Fibroblast of the conjunctiva (primary cell): ENCODE measurements around the gene KEL.

Experiments
- DNase-seq: peaks from one replicate; pipeline ENCODE4 v3.0.0-alpha.2; 2010; ENCODE audit warnings: low read depth

The KEL gene

DNA sequence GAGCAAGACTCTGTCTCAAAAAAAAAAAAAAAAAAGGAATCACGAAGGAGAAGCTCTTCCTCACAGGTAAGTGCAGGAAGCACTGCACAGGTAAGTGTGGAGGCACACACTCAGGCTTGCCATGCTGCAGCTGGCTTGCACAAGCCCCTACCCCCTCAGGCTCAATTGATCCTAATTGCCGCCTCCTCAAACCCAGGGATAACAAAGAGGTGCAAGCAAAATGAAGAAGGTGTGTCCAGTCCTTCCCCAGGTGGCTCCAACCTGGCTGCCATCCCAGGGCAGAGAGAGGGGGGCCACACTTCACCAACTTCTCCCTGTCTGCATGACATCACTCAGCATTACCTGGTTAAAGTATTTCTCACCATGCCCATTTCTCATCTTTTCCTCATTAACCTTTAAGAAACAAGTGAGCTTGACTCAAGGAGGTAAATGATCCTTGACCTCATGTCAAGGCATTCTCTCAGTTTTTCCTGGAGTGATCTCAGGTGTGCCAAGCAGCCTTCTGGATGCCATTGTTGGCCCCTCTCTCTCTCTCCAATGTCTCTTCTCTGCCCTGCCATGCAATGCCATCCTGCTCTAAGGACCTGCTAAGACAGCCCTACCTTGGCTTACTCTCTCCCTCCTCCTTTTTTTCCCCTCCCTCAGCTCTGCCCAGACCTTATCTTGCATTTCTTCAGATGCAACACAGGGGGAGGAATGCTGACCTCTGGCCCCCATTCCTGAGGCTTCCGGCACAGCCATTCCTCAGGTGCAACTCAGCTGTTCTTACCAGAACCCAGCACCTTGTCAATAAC lies 63.6 kb downstream of the KEL start:
- DNase-seq: no peak

DNA sequence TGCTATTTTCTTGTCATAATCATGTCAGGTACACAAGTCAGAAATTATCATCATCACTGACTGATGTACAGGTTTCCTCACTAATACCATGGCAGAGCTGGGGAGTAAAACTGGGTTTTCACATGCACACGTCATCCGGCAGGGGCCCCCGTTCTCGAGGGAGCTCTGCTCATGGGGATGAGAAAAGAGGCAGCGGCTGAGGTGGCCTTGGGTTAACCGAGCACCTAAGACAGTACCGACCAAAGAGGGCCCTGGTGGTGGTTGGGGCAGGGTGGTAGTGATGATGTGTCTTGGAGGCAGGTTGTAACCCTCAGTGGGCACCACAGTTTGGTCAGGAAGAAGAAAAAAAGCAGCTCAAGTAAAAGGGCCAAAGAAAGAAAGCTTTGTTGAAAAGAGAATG lies 64.5 kb downstream of the KEL start:
- DNase-seq: no peak

DNA sequence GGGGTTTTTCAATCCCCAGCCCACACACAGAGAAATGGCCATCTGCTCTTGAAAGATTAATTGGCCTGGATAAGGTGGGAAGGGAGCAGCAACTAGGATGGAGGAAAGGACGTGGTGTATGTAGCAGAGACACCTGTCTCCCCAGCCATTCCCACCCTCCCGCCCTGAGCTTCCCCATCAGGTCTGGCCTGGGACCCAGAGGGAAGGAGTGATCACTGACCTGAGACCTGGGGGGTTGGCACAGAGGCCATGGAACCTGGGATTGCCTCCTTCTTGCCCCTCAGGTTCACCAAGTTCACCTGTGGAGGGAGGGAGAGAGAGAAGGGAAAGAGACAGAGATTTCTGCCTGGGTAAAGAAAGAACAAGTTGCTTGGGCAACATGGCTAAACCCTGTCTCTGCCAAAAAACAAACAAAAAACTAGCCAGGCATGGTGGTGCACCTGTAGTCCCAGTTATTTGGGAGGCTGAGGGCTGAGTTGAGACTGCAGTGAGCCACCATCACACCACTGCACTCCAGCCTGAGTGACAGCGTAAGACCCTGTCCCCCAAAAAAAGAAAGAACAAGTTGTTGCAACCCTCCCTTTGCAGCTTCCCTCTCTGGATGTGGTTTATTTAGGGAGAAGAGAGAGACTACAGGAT lies 65.3 kb downstream of the KEL start:
- no peak for DNase-seq

DNA sequence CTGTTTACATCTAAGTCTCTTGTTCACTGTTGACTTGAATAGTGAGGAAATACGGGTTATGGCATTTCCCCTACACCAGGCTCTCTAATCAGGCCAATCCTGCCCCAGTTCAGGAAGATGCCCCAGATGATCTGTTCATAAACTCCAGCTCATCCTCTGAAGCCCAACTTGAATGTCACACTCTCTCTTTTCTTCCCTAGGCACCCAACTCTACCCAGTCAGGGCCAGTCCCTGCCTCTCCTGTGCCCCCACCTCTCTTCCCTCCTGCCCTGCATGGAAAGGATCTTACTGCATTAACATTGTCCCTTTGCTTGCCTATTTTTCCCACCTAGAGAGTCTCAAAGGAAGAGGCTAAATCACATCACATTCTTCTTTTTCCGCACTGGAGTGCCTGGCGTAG lies 66.0 kb downstream of the KEL start:
- no peak for DNase-seq

DNA sequence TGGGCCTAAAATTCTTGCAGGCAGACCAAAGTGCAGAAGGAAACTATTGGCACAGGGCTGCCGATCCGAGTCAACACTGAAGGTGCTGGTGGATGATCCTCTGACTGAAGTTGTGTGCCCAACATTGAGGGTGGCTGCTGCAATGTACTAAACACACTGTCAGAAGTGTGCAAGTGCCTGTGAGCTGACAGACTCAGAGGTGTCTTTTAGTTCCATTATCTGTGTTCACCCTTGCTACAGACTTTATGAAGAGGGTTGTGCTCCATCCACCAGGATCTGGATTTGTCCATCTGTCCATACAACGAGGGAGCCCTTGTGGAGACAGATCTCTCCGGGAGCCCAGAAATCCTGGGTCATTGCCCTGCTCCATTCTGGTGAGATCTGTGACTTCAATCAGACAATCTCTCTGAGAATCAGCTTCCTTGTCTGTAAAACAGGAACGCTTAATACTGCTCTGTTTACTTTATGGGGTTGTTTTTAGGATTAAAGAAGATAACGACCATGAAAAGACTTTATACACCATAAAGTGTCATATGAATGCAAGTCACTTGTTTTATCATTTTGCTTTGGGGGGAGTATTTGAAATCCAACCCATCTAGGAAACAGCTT lies 67.1 kb downstream of the KEL start:
- no peak for DNase-seq

DNA sequence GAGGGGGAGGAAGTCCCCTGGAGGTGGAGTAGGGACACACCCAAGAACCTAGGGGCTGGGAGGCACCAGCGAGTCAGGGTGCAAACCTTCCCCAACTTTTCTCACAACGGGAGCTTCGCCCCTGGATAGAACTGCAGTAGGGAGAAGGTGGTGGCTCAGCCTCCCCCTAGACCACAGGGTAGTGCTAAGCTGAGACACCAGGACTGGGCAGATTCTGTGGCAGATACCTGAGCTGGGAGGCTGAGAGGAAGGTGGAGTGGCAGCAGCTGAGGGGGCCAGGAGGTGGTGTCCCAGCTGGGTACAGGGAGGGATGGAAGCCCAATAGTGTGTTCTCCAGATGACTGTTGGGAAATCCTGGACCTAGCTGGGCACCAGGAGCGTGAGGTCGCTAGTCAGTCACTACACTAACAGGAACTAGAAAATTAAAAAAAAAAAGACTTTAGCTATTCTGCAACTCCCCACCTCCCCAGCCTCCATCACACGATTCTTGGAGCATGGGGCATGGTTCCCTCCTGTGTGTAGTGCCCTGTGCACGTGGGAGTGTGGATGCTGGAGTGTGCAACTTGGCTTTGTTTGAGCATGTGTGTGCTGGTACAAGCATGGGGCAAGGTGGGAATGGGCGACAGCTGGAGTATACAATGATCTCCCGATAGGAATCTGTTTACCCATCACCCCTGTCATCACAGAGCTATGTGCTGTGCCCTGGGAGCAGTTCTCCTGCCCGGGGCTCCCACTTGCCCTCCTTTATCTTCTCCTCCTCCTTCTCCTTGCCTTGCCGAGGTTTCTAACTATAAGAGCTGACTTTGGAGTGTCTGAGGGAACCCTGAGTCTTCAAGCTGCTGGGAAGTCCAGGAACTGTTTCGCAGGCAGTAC lies 67.8 kb downstream of the KEL start:
- DNase-seq: no peak

DNA sequence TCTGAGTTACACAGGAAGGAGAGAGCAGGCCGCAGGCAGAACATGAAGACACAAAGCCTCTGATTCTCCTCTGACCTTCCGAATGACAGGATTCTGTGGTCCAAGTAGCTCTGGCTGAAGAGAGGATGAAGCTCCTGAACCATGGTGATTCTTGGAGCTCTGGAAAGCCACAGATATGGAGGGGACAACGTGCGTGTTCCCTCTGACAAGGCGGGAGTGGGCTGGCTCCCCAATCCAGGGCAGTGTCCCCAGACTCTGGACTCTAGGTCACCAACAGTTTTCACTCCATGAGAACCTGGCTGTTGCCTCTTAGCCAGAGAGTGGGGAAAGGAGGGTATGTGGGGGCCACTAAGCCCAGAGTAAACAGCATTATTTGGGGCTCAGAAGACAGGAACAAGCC lies 69.2 kb downstream of the KEL start:
- no peak for DNase-seq

DNA sequence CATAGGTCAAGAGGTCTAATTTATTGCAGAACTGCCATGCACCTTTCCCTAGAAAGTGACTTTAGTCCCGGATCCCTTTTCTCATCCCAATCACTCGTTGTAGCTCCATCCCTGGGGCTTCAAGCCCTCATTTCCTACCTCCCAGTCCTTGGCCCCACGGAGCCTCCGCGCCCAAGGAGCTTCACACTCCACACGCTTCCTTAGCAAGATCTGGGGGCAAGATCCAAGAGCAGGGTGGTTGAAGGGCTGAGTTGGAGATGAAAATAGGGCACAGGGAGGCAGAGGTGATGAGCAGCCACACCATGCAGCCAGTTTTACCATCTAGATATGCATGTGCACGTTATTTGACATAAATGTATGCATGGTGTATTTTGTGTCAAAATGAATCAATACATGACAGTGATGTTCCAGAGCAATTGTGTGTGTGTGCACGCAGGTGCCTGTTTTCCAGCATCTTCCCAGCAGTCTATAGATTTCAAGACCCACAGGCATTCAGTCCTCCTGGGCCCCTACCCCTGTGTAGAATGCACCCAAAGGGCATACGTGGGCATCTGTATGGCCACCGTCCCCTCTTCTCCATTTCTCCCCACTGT lies 70.6 kb downstream of the KEL start:
- DNase-seq: no peak
